PC-3 (cell line): ENCODE results near the gene RAD51C.

Experiments
- EZH2phosphoT487 ChIP-seq: fragments of 300-600 bp; sonication (generic); IDR thresholded peaks from 2 replicates; pipeline ENCODE4 v1.6.1; 2018; ENCODE audit warnings: mild to moderate bottlenecking, antibody characterized with exemption, low read length, borderline replicate concordance
- TF ChIP-seq, protein P1 (sequence below): fragments of 300-600 bp; sonication (generic); conservative IDR thresholded peaks from 2 replicates; pipeline ENCODE4 v1.5.1; 2017; ENCODE audit warnings: antibody characterized with exemption, low read depth, mild to moderate bottlenecking, low read length

DNA sequence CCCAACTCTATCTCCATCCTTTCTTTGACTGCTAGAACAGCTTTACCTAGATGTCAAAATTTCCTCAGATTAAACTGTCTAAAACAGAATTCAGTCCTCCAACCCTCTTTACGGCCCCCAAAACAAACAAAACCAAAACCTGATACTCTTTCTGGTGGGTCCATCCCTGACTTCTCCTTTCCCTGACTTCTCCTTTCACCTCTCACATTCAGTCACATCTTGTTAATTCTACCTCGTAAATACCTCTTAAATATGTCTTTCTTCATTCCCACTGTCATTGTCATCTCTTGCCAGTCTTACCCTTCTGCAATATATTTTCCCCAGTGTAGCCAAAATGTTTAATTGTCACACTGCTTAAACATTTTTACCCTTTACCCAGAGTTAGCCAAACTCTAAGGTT is 67.8 kb downstream of the RAD51C start:
- TF ChIP-seq, protein P1, sequence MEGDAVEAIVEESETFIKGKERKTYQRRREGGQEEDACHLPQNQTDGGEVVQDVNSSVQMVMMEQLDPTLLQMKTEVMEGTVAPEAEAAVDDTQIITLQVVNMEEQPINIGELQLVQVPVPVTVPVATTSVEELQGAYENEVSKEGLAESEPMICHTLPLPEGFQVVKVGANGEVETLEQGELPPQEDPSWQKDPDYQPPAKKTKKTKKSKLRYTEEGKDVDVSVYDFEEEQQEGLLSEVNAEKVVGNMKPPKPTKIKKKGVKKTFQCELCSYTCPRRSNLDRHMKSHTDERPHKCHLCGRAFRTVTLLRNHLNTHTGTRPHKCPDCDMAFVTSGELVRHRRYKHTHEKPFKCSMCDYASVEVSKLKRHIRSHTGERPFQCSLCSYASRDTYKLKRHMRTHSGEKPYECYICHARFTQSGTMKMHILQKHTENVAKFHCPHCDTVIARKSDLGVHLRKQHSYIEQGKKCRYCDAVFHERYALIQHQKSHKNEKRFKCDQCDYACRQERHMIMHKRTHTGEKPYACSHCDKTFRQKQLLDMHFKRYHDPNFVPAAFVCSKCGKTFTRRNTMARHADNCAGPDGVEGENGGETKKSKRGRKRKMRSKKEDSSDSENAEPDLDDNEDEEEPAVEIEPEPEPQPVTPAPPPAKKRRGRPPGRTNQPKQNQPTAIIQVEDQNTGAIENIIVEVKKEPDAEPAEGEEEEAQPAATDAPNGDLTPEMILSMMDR: no peak
- TF ChIP-seq EZH2phosphoT487: no peak
